ENCODE measurements around the gene ANKRD29.

DNA sequence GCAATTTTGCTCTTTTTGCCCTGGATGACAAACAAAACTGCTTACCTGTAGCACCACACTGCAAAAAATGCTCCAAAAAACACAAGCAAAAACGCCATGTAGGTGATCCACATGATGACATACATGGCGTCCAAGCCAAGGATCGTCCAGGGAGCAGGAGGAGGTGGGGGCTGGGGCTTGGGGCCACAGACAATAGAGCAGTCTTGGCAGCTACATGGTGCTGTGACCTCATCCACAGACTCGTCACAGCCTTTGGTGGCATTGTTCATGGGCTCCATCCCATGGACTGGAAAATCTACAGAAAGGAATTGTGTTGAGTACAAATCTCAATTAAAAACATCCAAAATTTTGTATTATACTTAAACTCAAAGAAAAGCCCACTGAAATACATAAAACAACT lies 102.5 kb downstream of the ANKRD29 start:
- TF ChIP-seq POLR2A (IDR thresholded peaks at IDR 0.05) = no peak
- TF ChIP-seq, protein P1, sequence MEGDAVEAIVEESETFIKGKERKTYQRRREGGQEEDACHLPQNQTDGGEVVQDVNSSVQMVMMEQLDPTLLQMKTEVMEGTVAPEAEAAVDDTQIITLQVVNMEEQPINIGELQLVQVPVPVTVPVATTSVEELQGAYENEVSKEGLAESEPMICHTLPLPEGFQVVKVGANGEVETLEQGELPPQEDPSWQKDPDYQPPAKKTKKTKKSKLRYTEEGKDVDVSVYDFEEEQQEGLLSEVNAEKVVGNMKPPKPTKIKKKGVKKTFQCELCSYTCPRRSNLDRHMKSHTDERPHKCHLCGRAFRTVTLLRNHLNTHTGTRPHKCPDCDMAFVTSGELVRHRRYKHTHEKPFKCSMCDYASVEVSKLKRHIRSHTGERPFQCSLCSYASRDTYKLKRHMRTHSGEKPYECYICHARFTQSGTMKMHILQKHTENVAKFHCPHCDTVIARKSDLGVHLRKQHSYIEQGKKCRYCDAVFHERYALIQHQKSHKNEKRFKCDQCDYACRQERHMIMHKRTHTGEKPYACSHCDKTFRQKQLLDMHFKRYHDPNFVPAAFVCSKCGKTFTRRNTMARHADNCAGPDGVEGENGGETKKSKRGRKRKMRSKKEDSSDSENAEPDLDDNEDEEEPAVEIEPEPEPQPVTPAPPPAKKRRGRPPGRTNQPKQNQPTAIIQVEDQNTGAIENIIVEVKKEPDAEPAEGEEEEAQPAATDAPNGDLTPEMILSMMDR (IDR thresholded peaks at IDR 0.05) = no peak

All from adrenal gland (tissue), 5 donors.